Activated CD4-positive, alpha-beta T cell treated with anti-CD3 and anti-CD28 coated beads for 36 hours (primary cell): ENCODE results near the gene HAL. TPM values are rescaled to one million over a fixed set of nuclear protein-coding genes. Genes with fewer than 3 reads are reported as not detected.
"Not testable (repeated sequence)": the region's sequence is repeated elsewhere in the genome, so short reads cannot be mapped to it uniquely, and the experiment has no call there.

Experiments used
- ATAC-seq: fragments of 200-7000 bp; cut with Tn5 transposase; one replicate; pipeline ENCODE4 v1.10.0; 2021; ENCODE audit warnings: mild to moderate bottlenecking, moderate library complexity
- CTCF ChIA-PET: fragments of 350-600 bp; sonication (Branson Sonifier 250); formaldehyde crosslinking; loops from one replicate; lab custom pipeline; 2021; ENCODE audit warnings: antibody characterized with exemption; lab: Charles Lee
- POLR2A ChIA-PET: fragments of 350-600 bp; sonication (Branson Sonifier 250); formaldehyde crosslinking; loops from one replicate; lab custom pipeline; 2021; ENCODE audit warnings: antibody characterized with exemption, inconsistent platforms; lab: Charles Lee
- DNase-seq: peaks from one replicate; pipeline ENCODE4 v3.0.0-alpha.2; 2020
- H3K27ac Mint-ChIP-seq: one replicate; pipeline ENCODE4 v1.8.0; 2021; ENCODE audit warnings: mixed read lengths
- H3K27me3 Mint-ChIP-seq: one replicate; pipeline ENCODE4 v1.8.0; 2021; ENCODE audit warnings: mixed read lengths
- H3K36me3 Mint-ChIP-seq: one replicate; pipeline ENCODE4 v1.8.0; 2021; ENCODE audit warnings: low read depth, mixed read lengths
- H3K4me1 Mint-ChIP-seq: one replicate; pipeline ENCODE4 v1.8.0; 2021; ENCODE audit warnings: mixed read lengths
- H3K4me3 Mint-ChIP-seq: one replicate; pipeline ENCODE4 v1.8.0; 2021; ENCODE audit warnings: mild to moderate bottlenecking, moderate library complexity, mixed read lengths
- H3K9me3 Mint-ChIP-seq: one replicate; pipeline ENCODE4 v1.8.0; 2021; ENCODE audit warnings: low read depth, mixed read lengths
- intact Hi-C, 2 experiments: fragments of 100-400 bp; cut with DNase I in 1 of 2; cut with micrococcal nuclease in 1 of 2; formaldehyde crosslinking; loops; one replicate each; pipeline versions ENCODE4 v1.14.2 to v1.15.1; 2022 to 2024; cut with DNase I, micrococcal nuclease
- total RNA-seq, 2 experiments: library from RNA; stranded (reverse); gene quantifications; one replicate each; pipeline ENCODE4 v1.2.3, GENCODE V29; 2021

The HAL gene
- total RNA-seq, 2 experiments from 2014 or later: 0.25 to 0.40 TPM

DNA sequence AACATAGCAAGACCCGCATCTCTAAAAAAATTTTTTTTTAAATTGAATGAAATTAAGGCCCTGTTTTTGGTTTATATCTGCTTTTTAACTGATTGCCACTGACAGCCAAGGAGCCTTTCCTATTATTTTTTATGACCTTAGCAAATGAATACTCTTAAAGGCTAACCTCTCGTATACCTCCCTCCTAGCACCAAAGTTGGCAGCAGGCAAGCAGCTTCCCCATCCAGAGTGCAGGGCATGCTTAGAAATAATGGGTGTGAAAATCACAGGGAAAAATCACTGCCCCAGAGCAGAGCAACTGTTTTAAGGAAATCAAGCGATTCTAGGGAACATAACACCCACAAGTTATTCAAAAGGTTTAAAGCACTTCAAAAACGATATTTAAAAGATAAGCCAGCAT, 20.7 kb downstream of the HAL start:
- POLR2A ChIA-PET: no interaction called here
- intact Hi-C loops: no loop called here
- Mint-ChIP-seq H3K4me3 (no peak overlapping the region), H3K27me3 (no peaks in the 10 kb centered on the region), H3K9me3 (no peaks in the 10 kb centered on the region), H3K27ac (no peak overlapping the region), H3K36me3 (no peaks in the 10 kb centered on the region), H3K4me1 (no peaks in the 10 kb centered on the region)
- CTCF ChIA-PET: no interaction called here
- no peak for DNase-seq
- ATAC-seq: no peak

- ATAC-seq (no peak), DNase-seq (no peak)
- Mint-ChIP-seq H3K27me3 (no peaks in the 10 kb centered on the region), H3K4me1 (no peaks in the 10 kb centered on the region), H3K36me3 (no peaks in the 10 kb centered on the region), H3K27ac (no peak overlapping the region), H3K9me3 (no peaks in the 10 kb centered on the region), H3K4me3 (no peak overlapping the region)
- ChIA-PET POLR2A (no interaction called here), CTCF (interaction anchor here (0.6 kb wide), 1 partner anchor 934 kb away, joined by 3 read pairs; no protein-coding TSS in a partner anchor)
- intact Hi-C loops: no loop called here
Observed at GRCh38 chr12:95974358-95974757, 21.8 kb downstream of the HAL start.

GRCh38 chr12:95972832-95973456, 23.2 kb downstream of the HAL start:
- ChIA-PET POLR2A (interaction anchor here (0.6 kb wide), 1 partner anchor 164 kb away, joined by 3 read pairs; no protein-coding TSS in a partner anchor), CTCF (no interaction called here)
- H3K27ac Mint-ChIP-seq: no peak overlapping the region
- no peaks in the 10 kb centered on the region for H3K9me3 Mint-ChIP-seq
- intact Hi-C loops: no loop called here
- H3K4me1 Mint-ChIP-seq: no peaks in the 10 kb centered on the region
- no peaks in the 10 kb centered on the region for H3K27me3 Mint-ChIP-seq
- DNase-seq (no peak), ATAC-seq (no peak)
- no peaks in the 10 kb centered on the region for H3K36me3 Mint-ChIP-seq
- no peak overlapping the region for H3K4me3 Mint-ChIP-seq

DNA sequence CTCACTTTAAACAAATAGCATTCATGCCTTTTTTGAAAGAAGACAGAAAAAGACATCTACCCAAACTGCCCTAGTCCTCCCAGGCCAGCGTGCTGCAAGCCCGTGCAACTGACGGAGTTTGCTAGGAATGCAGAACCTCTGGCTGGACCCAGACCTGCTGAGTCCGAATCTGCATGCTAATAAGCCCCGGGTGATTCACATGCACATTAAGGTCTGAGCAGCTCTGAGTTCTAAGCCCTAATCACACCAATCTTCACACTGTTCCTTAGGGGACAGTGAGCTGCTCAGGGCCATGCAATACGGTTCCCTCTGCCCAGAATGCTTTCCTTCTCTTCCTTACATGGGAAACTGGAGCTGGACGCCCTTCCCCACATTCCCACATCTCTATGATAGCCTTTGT, 25.2 kb downstream of the HAL start:
- Mint-ChIP-seq H3K27me3 (no peaks in the 10 kb centered on the region), H3K36me3 (peaks cover 3% of the 10 kb centered on the region), H3K4me1 (no peaks in the 10 kb centered on the region), H3K27ac (no peak overlapping the region), H3K9me3 (no peaks in the 10 kb centered on the region), H3K4me3 (no peak overlapping the region)
- CTCF ChIA-PET: no interaction called here
- ATAC-seq (no peak), DNase-seq (no peak)
- POLR2A ChIA-PET: no interaction called here
- intact Hi-C loops: no loop called here

- POLR2A ChIA-PET, DNase-seq, H3K4me3 Mint-ChIP-seq, H3K27me3 Mint-ChIP-seq, H3K36me3 Mint-ChIP-seq, H3K27ac Mint-ChIP-seq, H3K9me3 Mint-ChIP-seq, ATAC-seq, H3K4me1 Mint-ChIP-seq, intact Hi-C loops, CTCF ChIA-PET: not testable (repeated sequence)
Observed at GRCh38 chr12:95969116-95969515, 27.0 kb downstream of the HAL start.

GRCh38 chr12:95967301-95967700, 28.8 kb downstream of the HAL start:
- peaks cover 3% of the 10 kb centered on the region for H3K36me3 Mint-ChIP-seq

DNA sequence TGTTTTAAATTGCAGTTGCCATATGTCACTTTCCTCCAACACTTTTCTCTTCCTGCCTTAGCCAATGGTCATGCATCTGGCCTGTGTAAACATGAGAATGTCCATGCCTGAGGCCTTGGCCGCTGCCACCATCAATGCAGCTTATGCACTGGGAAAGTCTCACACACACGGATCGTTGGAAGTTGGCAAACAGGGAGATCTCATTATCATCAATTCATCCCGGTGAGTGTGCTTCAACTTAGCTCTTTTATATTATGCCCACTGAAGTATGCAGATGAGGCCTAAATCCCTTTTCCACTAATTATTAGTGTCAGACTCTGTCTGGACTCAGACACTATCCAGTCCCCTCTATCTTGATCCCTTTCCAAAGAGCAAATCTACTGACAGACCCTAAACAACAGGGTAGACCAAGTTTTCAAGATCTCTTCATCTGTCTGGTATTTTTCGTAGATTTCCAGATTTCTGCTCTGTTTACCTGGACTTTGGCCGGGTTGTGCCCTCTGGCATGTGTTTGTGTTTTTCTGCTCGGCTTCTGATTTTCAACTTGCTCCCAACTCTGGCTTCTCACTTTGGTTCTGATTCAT, 29.8 kb downstream of the HAL start:
- intact Hi-C loops: no loop called here
- H3K36me3 Mint-ChIP-seq: peaks cover 3% of the 10 kb centered on the region
- DNase-seq: no peak
- ChIA-PET POLR2A (no interaction called here), CTCF (interaction anchor here (1.5 to 1.6 kb wide), 2 partner anchors 41 to 47 kb away, joined by 3 to 5 read pairs; no protein-coding TSS in a partner anchor)
- no peak for ATAC-seq
- no peak overlapping the region for H3K4me3 Mint-ChIP-seq
- H3K4me1 Mint-ChIP-seq: no peaks in the 10 kb centered on the region
- H3K9me3 Mint-ChIP-seq: no peaks in the 10 kb centered on the region
- H3K27ac Mint-ChIP-seq: no peak overlapping the region
- H3K27me3 Mint-ChIP-seq: no peaks in the 10 kb centered on the region

More at GRCh38 chr12:95967301-95967700, 28.8 kb downstream of the HAL start:
- ChIA-PET POLR2A (no interaction called here), CTCF (interaction anchor here (0.6 to 1.6 kb wide), 2 partner anchors 27 to 48 kb away, joined by 3 read pairs; no protein-coding TSS in a partner anchor)
- ATAC-seq (no peak), DNase-seq (no peak)
- no peaks in the 10 kb centered on the region for H3K27me3 Mint-ChIP-seq
- no peak overlapping the region for H3K27ac Mint-ChIP-seq
- intact Hi-C loops: no loop called here
- no peaks in the 10 kb centered on the region for H3K9me3 Mint-ChIP-seq
- H3K4me3 Mint-ChIP-seq: no peak overlapping the region
- no peaks in the 10 kb centered on the region for H3K4me1 Mint-ChIP-seq

GRCh38 chr12:95963096-95963495, 33.0 kb downstream of the HAL start:
- ATAC-seq (no peak), DNase-seq (no peak)
- CTCF ChIA-PET: interaction anchor here (1.0 to 1.3 kb wide), 2 partner anchors 19 to 26 kb away, joined by 3 read pairs; no protein-coding TSS in a partner anchor
- peaks cover 3% of the 10 kb centered on the region for H3K36me3 Mint-ChIP-seq
- H3K4me3 Mint-ChIP-seq: no peak overlapping the region
- no peaks in the 10 kb centered on the region for H3K27me3 Mint-ChIP-seq
- POLR2A ChIA-PET: no interaction called here
- no peaks in the 10 kb centered on the region for H3K4me1 Mint-ChIP-seq
- H3K9me3 Mint-ChIP-seq: no peaks in the 10 kb centered on the region
- H3K27ac Mint-ChIP-seq: no peak overlapping the region
- intact Hi-C loops: no loop called here

GRCh38 chr12:95962222-95962621, 33.9 kb downstream of the HAL start:
- no peaks in the 10 kb centered on the region for H3K9me3 Mint-ChIP-seq
- no peaks in the 10 kb centered on the region for H3K4me1 Mint-ChIP-seq
- ChIA-PET CTCF (interaction anchor here (0.8 to 1.3 kb wide), 3 partner anchors 9 to 27 kb away, joined by 3 read pairs; no protein-coding TSS in a partner anchor), POLR2A (no interaction called here)
- H3K36me3 Mint-ChIP-seq: peaks cover 3% of the 10 kb centered on the region
- H3K4me3 Mint-ChIP-seq: no peak overlapping the region
- no peak overlapping the region for H3K27ac Mint-ChIP-seq
- ATAC-seq (no peak), DNase-seq (no peak)
- no peaks in the 10 kb centered on the region for H3K27me3 Mint-ChIP-seq
- intact Hi-C loops: no loop called here

DNA sequence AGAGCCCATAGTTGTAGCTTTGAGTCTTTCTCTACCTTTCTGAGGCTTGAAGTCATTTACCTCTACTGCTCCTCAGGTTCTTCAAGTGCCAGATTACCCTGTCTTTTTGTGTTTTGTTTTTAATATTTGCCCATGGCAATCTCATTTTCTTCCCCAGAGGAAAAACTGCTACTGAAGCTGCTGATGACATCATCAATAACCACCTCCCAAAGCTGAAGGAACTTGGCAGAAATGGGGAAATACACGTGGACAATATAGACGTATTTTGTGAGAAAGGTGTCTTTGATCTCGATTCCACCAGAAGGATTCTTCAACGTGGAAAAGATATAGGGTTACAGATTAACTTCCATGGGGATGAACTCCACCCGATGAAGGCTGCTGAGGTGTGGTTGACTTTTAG, 35.9 kb downstream of the HAL start:
- no peak overlapping the region for H3K4me3 Mint-ChIP-seq
- H3K27me3 Mint-ChIP-seq: no peaks in the 10 kb centered on the region
- ATAC-seq: no peak
- POLR2A ChIA-PET: no interaction called here
- H3K9me3 Mint-ChIP-seq: no peaks in the 10 kb centered on the region
- H3K4me1 Mint-ChIP-seq: no peaks in the 10 kb centered on the region
- intact Hi-C loops: no loop called here
- no peak for DNase-seq
- H3K36me3 Mint-ChIP-seq: no peaks in the 10 kb centered on the region
- no peak overlapping the region for H3K27ac Mint-ChIP-seq
- CTCF ChIA-PET: interaction anchor here (1.0 kb wide), 1 partner anchor 39 kb away, joined by 3 read pairs; no protein-coding TSS in a partner anchor

GRCh38 chr12:95959107-95959506, 37.0 kb downstream of the HAL start:
- Mint-ChIP-seq H3K4me1 (no peaks in the 10 kb centered on the region), H3K36me3 (no peaks in the 10 kb centered on the region), H3K27ac (no peak overlapping the region), H3K4me3 (no peak overlapping the region), H3K9me3 (no peaks in the 10 kb centered on the region), H3K27me3 (no peaks in the 10 kb centered on the region)
- DNase-seq (no peak), ATAC-seq (no peak)
- ChIA-PET CTCF (interaction anchor here (1.2 to 2.7 kb wide), 4 partner anchors 9 to 43 kb away, joined by 3 to 18 read pairs (median 5); partner anchors contain the start of gene CCDC38), POLR2A (interaction anchor here (1.0 kb wide), 1 partner anchor 65 kb away, joined by 5 read pairs; no protein-coding TSS in a partner anchor)
- intact Hi-C loops: no loop called here
